Erythroblast (primary cell): ENCODE data around the gene SYNPO.

Experiments
- DNase-seq, 2 experiments: peaks; one replicate each; lab custom pipeline; 2025; lab: John Stamatoyannopoulos, UW
- GATA1 ChIP-seq: IDR thresholded peaks from 2 replicates; pipeline ENCODE4 v1.6.1; 2011; ENCODE audit warnings: low read depth, mild to moderate bottlenecking, control low read depth, low read length, moderate library complexity
- POLR2A ChIP-seq: IDR thresholded peaks from 2 replicates; pipeline ENCODE4 v1.6.1; 2011; ENCODE audit warnings: mild to moderate bottlenecking, low read length

The SYNPO gene, protein sequence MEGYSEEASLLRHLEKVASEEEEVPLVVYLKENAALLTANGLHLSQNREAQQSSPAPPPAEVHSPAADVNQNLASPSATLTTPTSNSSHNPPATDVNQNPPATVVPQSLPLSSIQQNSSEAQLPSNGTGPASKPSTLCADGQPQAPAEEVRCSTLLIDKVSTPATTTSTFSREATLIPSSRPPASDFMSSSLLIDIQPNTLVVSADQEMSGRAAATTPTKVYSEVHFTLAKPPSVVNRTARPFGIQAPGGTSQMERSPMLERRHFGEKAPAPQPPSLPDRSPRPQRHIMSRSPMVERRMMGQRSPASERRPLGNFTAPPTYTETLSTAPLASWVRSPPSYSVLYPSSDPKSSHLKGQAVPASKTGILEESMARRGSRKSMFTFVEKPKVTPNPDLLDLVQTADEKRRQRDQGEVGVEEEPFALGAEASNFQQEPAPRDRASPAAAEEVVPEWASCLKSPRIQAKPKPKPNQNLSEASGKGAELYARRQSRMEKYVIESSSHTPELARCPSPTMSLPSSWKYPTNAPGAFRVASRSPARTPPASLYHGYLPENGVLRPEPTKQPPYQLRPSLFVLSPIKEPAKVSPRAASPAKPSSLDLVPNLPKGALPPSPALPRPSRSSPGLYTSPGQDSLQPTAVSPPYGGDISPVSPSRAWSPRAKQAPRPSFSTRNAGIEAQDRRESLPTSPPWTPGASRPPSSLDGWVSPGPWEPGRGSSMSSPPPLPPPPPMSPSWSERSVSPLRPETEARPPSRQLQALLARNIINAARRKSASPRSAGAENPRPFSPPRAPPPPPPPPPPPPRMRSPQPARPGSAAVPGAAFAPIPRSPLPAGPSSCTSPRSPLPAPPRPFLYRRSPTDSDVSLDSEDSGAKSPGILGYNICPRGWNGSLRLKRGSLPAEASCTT

DNA sequence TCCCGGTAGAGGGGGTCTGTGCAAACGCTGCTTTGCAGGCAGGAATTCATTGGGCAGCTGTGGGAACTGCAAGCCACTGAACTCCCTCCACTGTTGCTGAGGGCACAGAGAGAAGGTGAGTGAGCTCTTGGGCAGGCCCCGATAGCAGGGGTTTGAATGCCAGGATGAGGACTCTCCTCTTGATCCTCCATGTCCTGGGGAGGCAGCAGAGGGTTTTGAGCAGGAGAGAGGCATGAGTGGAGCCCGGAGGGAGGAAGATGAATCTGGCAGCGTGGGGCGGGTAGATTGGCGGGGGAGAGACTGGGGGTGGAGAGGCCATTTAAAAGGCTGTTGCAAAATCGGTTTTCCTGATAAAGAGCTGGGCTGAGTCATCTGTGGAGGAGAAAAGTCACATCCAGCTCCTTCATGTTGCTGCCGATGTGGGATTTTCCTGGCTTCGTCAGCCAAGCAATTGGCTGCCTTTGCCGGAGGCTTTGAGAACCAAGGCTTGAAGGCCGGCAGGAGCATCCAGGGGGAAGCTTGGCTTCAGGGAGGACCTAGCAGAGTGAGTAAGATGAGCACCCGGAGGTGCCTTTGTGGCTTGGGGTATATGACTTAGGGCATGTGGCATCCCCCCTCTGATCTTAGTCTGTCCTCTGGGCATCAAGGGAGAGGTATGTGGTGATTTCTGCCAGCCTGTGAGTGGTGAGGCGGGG lies at the start of gene SYNPO:
Gene SYNPO, plus strand, starts transcription at position 350 of the 695 bp plus-strand sequence. CDS start 7,616 bp downstream, outside the sequence.
- peak in 1 of 2 experiments; percentile 15 for DNase-seq
- TF ChIP-seq GATA1: no peak
- no peak for TF ChIP-seq POLR2A

DNA sequence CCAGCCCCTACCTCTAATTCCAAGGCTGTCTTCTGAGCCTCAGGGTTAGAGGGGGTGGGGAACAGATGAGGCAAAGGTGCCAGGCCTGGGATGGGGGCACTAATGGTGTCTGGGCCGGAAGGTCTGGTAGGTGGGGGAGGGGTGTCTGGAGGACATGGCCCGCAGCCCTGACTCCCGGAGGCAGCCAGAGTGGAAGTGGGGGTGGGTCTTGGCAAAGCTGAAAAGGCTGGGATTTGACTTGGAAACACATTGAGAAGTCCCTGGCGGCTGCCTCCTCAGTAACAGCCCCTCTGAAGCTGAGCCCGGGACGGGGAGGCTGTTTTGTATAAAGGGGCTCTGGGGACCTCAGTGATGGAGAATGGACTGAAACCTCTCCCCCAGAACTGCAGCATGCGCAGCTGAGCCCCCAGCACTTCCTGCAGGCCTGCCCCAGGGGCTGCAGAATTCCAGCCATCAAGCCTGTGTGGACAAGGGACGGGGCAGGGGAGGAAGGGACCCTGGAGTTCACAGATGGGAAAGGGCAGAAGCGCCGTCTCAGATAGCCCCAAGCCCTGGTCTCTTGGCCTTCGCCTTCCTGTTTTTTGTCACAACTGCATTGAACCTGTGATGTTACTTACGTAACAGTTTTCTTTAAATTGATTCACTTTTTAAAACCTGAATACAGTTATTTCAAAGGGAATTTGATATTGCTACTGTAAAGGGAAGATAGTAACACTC lies 49.3 kb upstream of the SYNPO start:
- TF ChIP-seq GATA1: no peak
- TF ChIP-seq POLR2A: no peak
- DNase-seq: no peak

DNA sequence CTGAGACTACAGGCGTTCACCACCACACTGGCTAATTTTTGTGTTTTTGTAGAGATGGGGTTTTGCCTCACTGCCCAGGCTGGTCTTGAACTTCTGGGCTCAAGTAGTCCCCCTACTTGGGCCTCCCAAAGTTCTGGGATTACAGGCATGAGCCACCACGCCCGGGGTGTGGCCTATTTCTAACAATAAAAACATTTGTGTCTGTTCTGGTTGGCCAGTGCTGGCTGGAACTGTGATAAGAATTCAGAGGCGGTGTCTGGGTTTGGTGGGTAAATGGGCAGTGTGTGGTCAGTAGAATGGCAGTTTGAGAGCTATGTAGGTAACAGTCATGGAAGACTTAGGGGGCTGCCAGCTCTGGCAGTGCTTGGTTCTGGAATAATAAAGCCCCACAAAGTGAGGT lies 46.9 kb upstream of the SYNPO start:
- peak; percentile 38 to 74 for DNase-seq
- TF ChIP-seq POLR2A (no peak), GATA1 (no peak)

DNA sequence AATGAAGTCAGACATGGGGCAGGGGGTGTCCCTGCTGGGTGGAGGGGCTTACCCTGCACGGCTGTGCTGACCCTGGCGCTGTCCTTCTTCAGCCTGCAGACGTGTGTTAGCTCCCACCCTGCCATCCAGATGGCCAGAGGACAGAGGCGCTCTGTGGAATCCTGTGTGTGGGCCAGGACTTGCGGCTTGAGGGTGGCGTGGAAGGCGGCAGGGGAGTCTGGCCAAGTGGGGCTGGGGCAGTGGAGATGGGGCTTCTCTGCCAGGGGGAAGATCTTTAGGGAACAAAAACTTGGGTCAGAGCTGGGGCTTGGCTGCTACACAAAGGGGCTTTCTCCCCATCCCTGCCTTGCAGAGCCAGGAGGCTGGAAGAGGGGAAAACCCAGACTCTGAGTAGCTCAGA lies 46.5 kb upstream of the SYNPO start:
- TF ChIP-seq GATA1 (no peak), POLR2A (no peak)
- no peak for DNase-seq

DNA sequence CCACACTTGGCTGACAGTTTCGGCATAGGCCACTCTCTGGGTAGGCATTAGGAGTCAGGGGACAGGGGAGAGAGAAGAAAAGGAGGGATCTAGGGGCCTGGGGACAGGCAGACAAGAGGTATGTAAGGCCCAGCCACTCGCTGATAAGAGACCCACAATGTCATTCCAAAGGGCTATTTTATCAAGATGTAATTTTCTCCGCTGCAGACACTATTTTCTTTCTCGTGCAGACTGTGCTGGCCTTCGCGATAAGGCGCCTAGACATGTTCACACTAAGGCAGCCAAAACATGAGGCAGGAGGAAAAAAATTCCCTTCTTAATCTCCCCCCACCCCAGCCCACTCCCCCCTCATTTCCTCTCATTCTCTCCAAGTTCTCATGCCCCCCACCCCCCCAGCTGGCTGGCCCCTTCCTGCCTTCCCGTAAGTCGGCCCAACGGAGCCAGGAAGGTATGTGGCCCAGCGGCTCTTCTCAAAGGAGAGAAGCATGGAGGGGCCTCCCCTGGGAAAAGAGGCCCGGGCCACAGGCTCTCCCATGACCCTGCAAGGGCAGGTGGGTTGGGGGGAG lies 44.9 kb upstream of the SYNPO start:
- peak; percentile 82 to 94 for DNase-seq
- TF ChIP-seq POLR2A (no peak), GATA1 (peak; percentile 33)

DNA sequence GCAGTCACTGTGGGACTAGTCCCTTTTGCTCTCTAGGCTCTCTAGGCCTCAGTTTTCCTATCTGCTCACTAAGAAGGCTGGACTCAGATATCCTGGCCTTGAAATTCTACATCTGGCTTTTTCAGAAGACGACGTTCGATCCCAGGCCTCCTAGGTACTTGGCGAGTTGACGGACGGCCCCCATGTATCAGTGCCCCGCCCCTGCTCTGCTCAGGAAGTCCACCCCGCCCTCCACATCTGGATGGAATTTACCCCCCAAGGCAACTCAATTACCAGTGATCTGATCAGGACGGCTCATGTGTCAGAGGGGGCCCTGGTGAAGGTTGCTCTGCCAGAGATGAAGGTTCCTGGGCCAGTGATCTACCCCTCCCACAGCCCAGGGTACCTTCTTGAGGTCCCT lies 44.1 kb upstream of the SYNPO start:
- peak; percentile 20 to 28 for DNase-seq
- TF ChIP-seq GATA1 (no peak), POLR2A (no peak)

DNA sequence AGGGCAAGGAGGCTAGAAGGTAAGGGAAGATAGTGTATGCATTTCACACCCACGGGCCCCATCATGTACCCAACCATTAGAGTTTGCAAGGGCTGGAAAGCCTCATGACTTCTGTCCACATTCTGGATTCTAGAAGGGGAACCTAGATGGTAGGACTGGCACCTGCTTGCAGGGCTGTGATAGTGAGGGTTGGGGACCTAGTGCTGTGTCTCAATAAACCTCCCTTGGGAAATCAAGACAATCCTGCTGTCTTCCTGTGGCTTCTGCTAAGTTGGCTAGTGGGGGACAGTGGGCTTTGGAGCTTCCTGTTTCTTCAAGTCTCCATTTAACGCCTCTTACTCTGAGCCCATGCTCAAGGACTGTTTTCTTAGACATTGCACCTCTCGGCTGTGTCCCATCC lies 43.6 kb upstream of the SYNPO start:
- TF ChIP-seq POLR2A: no peak
- TF ChIP-seq GATA1: no peak
- DNase-seq: no peak

DNA sequence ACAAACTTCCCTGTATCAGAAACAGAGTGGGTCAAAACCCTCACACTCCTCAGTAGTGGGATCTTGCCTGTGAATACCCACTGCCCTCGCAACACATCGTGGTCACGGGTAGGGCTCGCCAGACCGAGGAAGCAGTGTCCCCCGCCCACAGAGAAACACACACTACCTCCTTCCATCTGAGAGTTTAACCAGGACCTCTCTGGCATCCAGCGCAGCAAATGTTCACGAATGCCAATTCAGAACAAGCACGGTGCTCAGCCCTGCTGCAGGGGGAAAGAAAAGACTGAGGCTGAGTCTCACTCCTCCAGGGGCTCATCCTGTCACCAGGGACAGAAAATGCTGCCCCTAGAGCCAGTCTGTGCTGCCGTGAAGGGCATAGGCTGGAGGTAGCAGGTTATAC lies 42.5 kb upstream of the SYNPO start:
- no peak for TF ChIP-seq POLR2A
- TF ChIP-seq GATA1: no peak
- no peak for DNase-seq

DNA sequence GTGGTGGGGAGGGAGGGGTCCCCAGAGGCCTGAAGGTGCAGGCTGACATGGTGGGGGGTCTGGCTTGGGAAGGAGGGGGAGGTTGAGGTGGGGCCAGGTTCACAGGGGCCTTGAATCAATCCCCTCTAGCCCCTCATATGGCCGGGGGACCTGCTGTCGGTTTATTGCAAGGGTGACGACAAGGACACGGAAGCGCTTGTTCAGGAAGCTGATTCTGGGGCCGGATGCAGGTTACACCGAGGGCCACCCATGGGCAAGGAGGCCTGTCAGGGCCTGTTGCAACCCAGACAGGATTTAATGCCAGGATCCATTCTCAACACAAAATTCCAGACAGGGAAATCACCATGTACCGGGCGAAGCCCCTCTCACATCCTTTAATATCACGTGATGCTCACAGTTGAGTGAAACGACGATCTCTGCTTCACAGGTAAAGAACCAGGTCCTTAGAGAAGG lies 41.6 kb upstream of the SYNPO start:
- no peak for DNase-seq
- no peak for TF ChIP-seq POLR2A
- no peak for TF ChIP-seq GATA1

DNA sequence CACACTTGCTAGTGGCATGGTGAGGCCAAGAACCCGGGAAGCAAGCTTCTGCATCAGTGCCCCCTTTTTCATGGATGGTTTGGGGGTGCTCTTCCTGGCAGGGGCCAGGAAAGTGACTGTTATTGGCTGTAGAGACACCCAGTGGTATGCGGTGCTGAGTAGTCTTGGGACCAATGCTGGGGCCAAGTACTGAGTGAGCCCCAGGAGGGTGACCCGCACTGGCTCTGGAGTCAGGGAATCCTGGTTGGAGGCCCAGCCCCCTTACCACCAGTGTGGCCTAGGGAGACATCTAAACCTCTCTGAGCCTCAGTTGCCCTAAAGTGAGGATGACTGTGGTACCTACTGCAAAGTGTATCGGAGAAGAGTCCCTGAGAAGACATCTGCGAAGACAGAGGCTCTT lies 41.2 kb upstream of the SYNPO start:
- DNase-seq: no peak
- no peak for TF ChIP-seq GATA1

DNA sequence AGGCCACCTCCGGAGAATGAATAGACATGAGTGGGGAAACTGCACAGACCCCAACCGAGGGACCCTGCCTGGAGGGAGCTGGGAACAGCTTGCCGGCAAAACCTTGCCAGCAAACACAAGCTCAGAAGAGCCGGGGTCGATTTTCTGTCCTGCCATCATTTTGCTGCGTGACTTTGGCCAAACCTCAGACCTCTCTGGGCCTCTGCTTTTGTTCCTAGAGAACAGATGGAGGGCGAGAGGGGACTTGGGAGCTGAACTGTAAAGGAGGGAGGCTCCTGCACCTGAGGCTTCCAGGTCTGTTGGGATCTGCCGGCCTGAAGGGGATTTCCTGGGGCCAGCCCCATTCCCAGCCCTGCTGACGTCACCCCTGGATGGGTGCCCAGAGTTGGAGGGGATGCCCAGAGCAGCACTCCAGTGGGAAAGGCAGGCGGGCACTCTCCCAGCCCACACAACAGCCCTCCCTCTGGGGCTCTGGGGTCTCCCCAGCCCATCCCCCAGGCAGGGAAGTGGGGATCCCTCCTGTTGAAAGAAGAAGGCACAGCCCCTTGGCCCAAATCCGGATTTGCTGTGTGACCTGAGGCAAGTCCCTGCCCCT lies 40.4 kb upstream of the SYNPO start:
- DNase-seq: no peak
- no peak for TF ChIP-seq POLR2A
- no peak for TF ChIP-seq GATA1

DNA sequence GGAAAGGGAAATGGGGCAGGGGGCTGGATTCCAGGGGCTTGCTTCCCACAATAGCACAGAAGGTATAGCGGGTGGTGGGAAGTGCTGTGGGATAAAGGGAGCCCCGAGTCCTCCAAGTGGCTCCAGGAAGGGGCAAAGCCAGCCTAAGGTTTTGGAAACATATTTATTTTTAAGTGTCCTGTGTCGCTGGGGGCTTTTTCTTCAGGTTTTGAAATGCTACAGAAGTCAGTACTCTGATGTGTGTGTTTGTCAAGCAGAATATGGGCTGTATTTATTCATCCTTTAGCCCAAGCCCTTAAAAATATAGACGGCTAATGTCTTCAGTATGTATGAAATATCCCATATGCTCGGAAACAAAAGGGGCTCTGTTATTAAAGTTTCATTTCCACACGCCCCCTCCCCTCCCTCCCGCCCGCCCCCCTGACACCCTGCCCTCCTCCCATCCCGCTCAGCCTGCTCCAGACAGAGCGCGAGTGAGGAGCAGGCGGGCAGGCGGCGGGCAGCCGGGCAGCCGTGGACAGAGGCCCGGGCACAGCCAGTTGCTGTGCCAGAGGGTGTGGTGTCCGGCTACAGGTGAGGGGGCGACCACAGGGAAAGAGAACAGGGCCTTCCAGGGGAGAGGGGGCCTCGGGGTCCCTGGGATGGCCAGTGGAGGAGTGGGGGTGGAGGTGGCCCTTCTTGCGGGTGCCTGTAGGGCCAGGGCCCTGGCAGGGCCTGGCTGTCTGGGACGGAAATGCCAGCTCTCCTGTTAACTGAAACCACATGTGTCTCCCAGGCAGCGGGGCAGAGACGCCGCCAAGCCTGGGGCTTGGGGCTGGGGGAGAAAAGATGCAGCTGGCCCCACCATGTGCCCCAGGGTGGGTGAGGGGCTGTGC lies 39.6 kb upstream of the SYNPO start:
- TF ChIP-seq POLR2A: no peak
- no peak for TF ChIP-seq GATA1
- DNase-seq: no peak
